HG02970 (cell line): Measurements from ENCODE around the gene GPR160.
"Not testable (repeated sequence)": the region's sequence is repeated elsewhere in the genome, so short reads cannot be mapped to it uniquely, and the experiment has no call there.

Experiments used
- ATAC-seq: cut with Tn5 transposase; IDR thresholded peaks from one replicate; pipeline ENCODE4 v1.9.1; 2021; ENCODE audit warnings: mild to moderate bottlenecking, moderate library complexity, moderate number of reproducible peaks; ENCODE audit not compliant: unreplicated experiment, low FRiP score

Gene GPR160, protein sequence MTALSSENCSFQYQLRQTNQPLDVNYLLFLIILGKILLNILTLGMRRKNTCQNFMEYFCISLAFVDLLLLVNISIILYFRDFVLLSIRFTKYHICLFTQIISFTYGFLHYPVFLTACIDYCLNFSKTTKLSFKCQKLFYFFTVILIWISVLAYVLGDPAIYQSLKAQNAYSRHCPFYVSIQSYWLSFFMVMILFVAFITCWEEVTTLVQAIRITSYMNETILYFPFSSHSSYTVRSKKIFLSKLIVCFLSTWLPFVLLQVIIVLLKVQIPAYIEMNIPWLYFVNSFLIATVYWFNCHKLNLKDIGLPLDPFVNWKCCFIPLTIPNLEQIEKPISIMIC

DNA sequence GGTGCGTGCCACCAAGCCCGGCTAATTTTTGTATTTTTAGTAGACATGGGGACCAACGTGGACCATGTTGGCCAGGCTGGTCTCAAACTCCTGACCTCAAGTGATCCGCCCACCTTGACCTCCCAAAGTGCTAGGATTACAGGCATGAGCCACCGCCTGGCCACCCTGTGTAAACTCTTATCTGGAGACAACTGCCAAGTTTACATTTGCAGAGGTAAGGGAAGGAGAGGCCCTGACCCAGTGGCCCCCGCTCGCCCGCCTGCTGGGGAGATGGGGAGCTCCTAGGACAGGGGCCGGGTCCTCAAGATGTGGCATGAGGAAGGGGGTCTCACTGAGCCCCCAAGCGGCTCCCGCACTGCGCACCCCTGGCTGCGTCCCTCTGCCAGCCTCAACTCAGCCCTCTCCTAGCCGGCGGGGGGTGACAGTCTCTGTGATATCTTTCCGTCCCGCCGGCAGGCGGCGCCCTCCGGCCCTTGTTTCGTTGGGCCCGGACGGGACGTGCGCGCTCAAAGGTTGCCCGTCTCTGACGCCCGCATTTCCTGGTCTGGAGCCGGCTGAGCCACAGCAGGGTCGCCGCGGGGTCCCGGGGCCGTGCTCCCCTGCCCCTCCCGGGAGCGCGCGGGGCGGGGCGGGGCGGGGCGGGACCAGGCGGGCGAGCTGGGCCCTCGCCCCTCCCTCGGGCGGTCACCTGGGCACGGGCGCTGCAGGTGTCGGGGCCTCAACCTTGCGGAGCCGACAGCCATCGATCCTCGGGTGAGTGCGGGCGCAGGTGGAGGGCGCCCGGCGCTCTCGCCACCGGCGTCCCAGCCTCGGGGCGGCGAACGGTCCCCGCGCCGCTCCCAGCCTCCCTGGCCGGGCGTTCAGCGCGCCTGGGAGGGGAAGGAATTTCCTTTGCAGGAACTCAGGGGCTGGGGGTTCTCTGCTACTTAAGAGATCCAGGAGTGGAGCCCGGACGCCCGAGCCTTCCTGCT lies at the start of gene GPR160:
GPR160 (plus strand) TSS at position 533 of the 971 bp plus-strand sequence. CDS start 45,978 bp downstream, outside the sequence.
- peak; percentile 77 for ATAC-seq

DNA sequence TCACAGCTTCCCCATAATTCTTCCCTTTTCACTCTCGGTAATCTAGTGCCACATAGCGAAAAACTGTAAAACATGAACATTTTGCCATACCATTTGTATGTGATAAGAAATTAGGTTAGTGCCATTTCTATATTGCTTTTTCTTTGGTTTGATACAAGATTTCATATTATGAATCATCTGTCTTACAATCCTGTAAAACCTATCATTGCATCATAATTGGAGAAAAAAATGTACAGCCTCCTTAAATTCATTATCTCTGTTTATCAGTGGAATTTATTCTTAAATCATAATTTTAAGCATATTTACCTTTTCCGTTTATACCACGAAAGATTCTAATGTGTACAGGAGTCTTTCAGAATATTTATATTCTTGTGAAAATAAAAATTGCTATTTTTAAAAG lies 47.4 kb upstream of the GPR160 start:
- ATAC-seq = no peak

DNA sequence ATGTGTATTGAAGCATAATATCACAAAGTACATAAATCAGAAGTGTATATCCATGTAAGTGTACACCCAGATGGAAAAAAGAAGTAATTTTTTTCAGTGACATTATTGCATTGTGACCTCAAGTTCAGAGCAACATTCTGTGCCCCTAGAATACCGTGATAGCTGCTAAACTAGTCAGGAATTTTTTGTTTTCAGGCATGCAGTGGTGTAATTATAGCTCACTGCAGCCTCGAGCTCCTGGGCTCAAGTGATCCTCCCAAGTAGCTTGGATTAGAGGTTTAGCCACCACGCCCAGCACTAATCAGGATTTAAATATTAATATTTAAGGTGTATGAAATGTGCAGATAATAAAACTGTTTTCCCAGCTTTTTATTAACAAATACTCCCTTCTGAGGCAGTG lies 45.6 kb upstream of the GPR160 start:
- ATAC-seq = no peak

DNA sequence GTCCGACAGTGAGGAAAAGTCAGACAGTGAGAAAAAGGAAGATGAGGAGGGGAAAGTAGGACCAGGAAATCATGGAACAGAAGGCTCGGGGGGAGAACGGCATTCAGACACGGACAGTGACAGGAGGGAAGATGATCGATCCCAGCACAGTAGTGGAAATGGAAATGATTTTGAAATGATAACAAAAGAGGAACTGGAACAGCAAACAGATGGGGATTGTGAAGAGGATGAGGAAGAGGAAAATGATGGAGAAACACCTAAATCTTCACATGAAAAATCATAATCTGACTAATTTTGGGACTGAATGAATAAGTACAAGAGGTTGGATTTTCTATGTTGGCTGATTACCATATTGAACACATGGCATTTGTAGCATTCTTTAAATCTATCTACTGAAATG lies 45.0 kb upstream of the GPR160 start:
- no peak for ATAC-seq

DNA sequence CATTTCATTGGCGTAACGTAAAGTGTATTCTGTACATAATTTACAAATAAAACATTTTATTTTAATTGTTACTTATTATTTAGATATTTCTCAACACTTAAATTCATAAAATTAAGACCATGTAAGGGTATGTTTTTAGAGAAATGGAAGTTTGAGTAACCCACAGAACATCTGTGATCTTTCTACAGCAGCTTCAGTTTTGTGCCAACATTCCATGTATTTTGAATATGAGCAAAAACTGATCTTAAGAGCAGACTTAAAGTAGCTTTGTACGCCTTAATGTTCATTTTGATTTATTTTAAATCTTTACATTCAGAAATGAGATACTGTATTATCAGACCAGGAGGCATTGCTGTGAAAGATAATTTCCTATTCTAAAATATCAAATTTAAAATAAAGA lies 44.0 kb upstream of the GPR160 start:
- no peak for ATAC-seq

DNA sequence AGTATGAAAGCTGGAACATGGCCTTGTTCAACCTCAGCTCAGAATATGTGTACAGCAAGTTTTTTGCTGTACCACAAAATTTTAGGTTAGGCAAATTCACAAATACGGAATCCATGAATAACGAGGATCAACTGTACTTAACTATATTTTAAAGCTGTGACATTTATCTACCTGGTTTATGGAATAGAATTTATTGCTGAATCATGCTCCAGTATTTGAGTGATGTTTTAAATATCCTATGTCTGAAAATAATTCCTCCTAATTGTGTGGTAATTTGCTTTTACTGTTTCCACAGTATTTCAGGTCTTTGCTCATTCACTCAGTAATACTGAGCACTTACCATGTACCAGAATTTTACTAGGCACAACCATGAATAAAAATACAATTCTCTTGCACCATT lies 41.7 kb upstream of the GPR160 start:
- ATAC-seq = no peak

DNA sequence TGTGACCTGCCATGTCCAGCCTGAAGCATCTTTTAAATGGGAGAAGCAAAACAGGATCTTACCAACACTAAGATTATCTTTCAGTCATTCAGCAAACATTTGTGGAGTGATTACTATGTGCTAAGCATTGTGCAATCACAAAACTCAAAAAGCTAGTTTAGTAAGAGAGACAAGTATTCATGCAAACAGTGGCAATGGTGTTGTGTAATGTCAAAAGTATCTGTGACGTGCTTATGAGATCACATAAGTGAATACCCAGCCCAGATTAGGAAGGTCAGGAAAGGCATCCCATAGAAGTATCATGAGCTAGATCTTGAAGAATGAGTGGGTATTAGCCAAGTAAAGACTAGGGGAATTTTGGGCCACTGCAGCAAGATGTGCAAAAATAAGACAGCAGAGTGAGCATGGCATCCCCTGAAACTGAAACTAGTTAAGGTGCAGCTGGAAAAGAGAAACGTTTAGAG lies 39.1 kb upstream of the GPR160 start:
- no peak for ATAC-seq

DNA sequence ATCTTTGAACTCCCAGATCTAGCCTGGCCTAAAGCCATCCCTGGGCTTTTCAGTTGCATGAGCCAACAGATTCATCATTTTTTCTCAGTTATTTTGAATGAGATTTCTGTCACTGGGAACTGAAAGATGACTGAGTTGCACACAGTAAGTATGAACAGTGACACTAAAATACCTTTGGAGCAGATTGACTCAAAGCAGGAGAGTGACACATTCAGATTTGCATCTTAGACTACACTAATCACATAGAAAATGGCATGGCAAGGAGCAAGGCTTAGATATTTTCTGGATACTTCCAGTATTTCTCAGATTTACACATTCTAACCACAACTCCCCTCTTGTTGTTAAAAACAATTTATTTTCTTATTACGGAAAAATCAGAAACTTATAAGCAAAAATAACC lies 38.4 kb upstream of the GPR160 start:
- ATAC-seq = peak; percentile 54

DNA sequence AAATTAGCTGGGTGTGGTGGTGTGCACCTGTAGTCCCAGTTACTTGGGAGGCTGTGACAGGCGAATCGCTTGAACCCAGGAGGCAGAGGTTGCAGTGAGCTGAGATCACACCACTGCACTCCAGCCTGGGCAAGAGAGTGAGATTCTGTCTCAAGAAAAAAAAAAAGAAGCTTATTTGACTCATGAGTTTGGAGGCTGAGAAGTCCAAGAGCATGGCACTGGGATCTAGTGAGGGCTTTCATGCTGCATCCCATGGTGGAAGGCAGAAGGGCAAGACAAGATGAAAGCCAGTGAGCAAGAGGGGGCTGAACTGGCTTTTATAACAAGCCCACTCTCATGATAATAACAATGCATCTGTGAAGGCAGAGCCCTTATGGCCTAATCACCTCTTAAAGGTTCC lies 37.7 kb upstream of the GPR160 start:
- ATAC-seq = no peak

DNA sequence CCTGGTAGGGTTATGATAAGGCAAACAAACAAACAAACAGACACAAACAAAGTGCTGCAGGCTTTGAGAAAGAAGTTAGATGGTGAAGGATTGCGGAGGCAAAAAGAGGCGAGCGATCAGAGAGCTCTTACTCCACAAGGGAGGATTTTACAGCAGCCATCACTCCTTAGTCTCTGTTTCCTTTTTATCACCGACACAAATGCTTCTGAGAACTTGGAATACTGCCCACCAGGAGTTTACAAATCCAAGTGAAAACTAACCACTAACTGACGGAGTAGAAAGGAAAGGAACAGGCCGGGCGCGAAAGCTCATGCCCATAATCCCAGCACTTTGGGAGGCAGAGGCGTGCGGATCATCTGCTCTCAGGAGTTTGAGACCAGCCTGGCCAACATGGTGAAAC lies 35.6 kb upstream of the GPR160 start:
- no peak for ATAC-seq

DNA sequence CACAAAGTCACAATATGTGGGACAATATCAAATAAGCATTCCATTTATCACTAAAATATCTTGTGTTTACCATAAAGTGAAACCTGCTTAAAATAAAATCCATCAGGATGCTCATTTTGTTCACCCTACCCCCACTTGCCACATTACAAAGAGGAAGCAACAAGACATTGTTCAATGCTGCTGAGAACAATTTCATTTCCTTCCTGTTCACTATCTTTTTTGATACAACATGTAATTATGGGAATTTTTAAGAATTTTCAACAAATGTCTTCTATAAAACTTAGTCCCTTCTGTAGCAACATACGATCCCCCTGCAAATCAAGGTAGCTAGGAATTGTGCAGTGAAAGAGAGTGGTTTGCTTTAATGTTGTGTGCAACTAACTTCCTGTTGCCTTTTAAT lies 34.9 kb upstream of the GPR160 start:
- no peak for ATAC-seq

DNA sequence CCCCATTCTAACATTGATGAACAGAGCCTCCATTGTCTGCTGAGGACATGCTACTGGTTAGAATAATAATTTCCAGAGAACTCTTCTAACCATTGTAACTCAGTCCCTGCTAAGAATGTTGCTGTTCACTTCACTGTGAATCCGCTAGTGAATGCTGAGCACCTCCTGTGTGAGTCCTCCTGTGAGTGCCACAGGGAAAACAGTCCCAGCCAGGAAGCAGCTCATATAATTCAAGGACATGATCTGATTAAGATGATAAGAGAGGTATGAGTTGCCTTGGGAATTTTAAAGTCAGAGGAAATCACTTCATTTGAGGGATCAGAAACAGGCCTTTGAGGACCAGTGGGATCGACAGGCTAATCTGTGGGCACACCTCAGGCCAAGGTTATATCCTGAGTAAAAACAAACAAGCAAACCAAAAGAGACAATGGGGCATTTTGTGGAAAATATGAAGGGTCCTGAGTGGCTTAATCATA lies 33.9 kb upstream of the GPR160 start:
- ATAC-seq = no peak

DNA sequence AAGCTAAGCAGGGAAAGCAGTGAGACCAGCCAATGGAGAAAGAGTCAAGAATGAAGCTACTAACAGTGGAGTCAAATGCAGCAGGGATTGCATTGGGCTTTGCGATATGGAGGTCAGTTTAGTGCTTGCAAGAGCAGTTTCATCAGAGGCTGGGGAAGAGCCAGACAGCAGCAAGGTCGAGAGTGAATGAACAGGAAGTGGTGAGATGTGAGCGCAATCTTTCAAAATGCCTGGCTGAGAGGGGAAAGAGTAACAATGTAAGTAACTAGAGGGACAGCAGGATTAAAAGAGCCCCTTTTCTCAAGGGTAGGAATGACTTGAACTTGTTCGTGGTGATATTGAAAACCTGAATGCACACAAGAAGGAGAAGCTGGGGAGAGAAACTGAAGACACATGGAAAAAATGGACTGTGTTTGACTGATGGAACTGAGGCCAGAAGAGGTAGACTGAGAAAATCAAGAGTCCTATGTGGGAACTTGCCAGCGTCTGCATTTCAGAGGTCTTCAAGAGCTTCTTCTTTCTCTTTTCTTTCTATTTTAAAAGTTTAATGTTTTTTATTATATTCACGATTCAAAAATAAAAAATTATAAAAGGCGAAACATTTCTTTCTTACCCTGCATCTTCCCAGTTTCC lies 30.6 kb upstream of the GPR160 start:
- no peak for ATAC-seq

DNA sequence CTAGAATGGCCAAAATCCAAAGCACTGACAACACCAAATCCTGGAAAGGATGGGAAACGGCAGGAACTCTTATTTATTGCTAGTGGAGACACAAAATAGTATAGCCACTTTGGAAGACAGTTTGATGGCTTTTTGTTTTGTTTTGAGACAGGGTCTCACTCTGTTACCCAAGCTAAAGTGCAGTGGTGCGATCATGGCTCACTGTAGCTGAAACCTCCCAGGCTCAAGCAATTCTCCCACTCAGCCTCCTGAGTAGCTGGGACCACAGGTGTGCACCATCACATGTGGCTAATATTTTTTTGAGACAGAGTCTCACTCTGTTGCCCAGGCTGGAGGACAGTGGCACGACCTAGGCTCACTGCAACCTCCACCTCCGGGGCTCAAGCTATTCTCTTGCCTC lies 27.3 kb upstream of the GPR160 start:
- no peak for ATAC-seq

DNA sequence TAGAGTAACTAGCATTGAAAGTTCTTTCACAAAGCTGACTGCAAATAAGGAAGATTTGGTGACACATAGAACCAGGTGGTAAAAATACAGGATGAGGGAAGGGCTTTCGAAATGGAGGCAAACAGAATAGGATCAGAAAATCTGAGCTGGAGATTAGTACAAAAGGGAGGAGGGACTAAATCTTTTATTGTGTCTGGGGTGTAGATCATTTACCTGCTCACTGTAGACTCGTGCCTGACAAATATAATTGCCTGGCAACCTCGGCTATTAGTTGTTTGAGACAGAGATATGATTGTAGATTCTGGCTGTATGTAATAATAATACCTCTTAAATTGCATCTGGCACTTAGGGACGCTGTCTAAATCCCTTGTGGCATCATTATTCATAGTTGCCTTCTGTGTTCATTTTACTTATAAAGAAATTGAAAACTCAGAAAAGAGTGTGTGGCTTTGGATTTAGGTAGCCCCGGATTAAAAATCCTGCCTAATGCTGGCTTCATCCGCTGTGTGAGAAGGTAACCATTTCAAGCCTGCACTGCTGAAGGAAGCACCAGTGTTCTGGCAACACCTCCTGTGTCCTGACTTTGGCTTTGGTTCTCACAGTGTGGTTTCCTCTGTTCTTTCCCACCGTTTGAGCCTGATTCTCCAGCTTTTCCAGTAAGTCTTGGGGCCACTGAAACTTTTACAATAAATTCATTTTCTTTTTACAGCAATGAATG lies 25.0 kb upstream of the GPR160 start:
- ATAC-seq = no peak

DNA sequence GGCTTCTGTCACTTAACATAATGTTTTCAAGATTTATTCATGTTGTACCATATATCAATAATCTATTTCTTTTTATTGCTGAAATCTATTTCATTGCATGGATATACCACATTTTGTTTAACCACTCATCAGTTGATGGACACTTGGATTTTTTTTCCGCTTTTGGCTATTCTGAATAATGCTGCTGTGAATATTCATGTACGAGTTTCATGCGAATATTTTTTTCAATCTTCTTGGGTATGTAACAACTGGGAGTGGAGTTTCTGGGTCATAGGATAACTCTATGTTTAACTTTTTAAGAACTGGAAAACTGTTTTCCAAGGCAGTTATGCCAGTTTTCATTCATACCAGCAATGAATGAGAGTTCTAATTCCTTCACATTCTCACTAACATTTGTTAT lies 21.7 kb upstream of the GPR160 start:
- no peak for ATAC-seq

DNA sequence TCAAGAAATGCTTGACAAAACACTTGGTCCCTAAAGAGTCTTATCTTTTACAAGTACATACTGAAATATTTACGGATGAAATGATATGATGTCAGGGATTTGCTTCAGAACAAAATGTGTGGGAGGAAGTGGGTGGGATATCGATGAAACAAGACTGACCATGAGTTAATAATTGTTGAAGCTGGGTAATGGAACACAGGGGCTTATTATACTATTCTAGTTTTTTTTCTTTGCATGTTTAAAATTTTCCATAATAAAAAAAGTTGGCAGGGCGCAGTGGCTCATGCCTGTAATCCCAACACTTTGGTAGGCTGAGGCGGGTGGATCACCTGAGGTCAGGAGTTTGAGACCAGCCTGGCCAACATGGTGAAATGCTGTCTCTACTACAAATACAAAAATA lies 18.5 kb upstream of the GPR160 start:
- ATAC-seq = not testable (repeated sequence)

DNA sequence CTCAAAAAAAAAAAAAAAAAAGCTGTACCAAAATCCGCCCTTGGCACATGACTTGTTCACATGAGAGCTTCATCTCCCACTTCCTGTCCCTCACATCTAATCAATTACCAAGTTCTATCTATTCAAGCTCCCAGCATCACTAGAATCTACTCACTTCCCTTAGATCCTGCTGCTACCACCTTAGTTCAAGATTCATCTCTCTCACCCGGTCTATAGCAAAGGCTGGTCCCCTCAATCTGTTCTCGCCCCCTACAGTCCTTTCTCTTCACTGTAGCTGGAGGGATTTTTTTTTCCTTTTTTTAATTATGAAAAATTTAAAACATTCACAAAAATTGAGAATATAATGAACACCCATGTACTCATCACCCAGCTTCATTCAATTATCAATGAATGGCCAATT lies 16.7 kb upstream of the GPR160 start:
- no peak for ATAC-seq

DNA sequence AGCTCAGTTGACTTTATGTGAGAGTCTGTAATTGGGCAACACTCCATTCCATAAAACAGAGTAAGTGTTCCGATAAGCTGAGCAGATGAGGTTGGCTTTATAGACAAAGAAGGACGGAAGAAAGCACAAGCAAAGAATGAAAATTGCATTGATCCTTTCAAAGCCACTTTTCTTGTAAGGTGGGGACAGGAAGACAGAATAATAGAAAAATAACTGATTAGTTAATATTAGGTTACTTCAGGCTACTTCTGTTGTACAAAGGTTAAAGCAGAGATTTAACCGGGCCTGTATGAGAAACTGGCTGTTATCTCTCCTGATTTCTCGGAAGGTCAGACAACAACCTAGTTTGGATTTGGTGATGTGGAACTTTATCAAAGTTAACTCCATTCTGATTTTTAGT lies 15.5 kb upstream of the GPR160 start:
- no peak for ATAC-seq

DNA sequence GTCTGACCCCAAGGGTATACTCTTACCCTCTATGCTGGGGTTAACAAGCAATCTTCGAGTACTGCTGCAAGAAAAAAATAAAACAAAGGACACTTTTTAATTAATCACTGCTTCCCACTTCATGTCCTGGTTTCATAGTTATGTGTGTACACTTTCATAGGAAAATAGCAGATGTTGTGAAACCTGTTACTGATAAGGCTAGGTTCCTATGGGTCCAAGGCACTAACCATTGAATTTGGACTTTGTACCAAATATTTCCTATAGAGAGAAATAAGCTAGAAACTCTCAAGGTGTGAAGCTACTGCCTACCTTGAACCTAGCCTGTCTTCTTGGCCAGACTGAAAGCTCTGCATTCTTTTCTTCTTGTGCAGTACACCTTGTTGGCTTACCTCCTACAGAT lies 14.6 kb upstream of the GPR160 start:
- no peak for ATAC-seq
